ENCODE results near the gene WAS.

- TF ChIP-seq CTCF (IDR thresholded peaks at IDR 0.05) (no peak), EZH2 (IDR thresholded peaks at IDR 0.05; ENCODE audit: borderline replicate concordance, insufficient read depth, low read depth, low read length, poor library complexity, severe bottlenecking) (no peak)
Observed at GRCh38 chrX:48737940-48738339, 54.3 kb downstream of the WAS start.

All from B cell (primary cell).